RWPE2 (cell line): Measurements from ENCODE around the gene UBE2R2.
A peak's percentile ranks its signal among the peaks of the same experiment; 100 is the strongest.
"Not testable (repeated sequence)": the region's sequence is repeated elsewhere in the genome, so short reads cannot be mapped to it uniquely, and the experiment has no call there.

ENCODE experiments used
- ATAC-seq: fragments of 200-7000 bp; cut with Tn5 transposase; 3 replicates; pipeline ENCODE4 v1.9.1; 2021; ENCODE audit warnings: low read depth
- DNase-seq: peaks from one replicate; pipeline ENCODE4 v3.0.0-alpha.2; 2020; ENCODE audit warnings: low spot score
- H3K27ac ChIP-seq: fragments of 450-650 bp; 2 replicates; pipeline ENCODE4 v1.5.1; 2017; ENCODE audit warnings: mild to moderate bottlenecking; ENCODE audit not compliant: poor library complexity, severe bottlenecking
- H3K27me3 ChIP-seq: fragments of 250-450 bp; sonication (Bioruptor Pico); 2 replicates; pipeline ENCODE4 v1.5.1; 2021; ENCODE audit warnings: mild to moderate bottlenecking, moderate library complexity; ENCODE audit not compliant: insufficient read depth, poor library complexity, severe bottlenecking
- H3K36me3 ChIP-seq: fragments of 250-450 bp; sonication (Bioruptor Pico); 2 replicates; pipeline ENCODE4 v1.5.1; 2020; ENCODE audit warnings: low read depth, mild to moderate bottlenecking, moderate library complexity
- H3K4me1 ChIP-seq: fragments of 250-450 bp; sonication (Bioruptor Pico); 2 replicates; pipeline ENCODE4 v1.5.1; 2021; ENCODE audit warnings: mild to moderate bottlenecking, moderate library complexity; ENCODE audit not compliant: insufficient read depth, poor library complexity, severe bottlenecking
- H3K4me3 ChIP-seq: fragments of 250-450 bp; sonication (Bioruptor Pico); 2 replicates; pipeline ENCODE4 v1.5.1; 2021; ENCODE audit warnings: mild to moderate bottlenecking, moderate library complexity; ENCODE audit not compliant: severe bottlenecking
- H3K9me3 ChIP-seq: fragments of 250-450 bp; sonication (Bioruptor Pico); 2 replicates; pipeline ENCODE4 v1.5.1; 2021; ENCODE audit warnings: mild to moderate bottlenecking, moderate library complexity; ENCODE audit not compliant: severe bottlenecking
- TF ChIP-seq, protein P1 (sequence below): fragments of 450-650 bp; IDR thresholded peaks from one replicate; pipeline ENCODE4 v1.5.1; 2017; ENCODE audit warnings: mild to moderate bottlenecking, moderate library complexity; ENCODE audit not compliant: poor library complexity, severe bottlenecking

The UBE2R2 gene

DNA sequence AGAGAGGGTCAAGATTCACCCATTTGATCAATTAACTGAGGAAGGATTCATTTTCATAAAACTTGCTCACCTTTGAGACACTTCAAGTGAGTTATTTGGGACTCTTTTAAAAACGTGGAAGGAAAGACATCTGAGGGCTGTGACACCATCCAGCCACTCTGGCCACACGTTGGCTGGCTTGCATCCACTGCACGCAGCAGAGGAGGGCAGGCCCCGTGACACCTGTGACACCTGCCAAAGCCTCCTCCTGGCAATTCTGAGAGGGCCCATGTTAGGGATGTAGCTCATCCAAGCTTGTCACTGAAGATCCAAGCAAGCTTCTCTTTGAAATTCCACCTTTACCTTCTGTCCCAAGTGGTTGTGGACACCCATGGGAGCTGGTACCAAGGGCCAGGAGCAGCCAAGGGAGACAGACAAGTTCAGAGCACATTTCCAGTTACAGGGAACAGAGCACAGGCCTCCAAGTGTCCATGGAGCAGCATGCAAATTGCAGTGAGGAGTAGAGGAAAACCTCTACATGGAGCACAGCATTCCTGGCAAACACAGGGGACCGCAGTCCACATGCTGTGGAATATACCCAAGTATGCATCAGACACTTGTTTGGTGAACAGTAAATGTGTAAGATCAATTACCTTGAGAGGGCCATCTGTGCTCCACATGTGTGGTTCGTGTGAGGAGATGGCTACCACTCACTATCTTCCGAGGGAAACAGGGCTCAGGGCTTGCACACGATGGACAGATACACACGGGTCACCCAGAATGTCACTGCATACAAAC, 16.8 kb upstream of the UBE2R2 start:
- Histone ChIP-seq H3K4me3 (no peak overlapping the region), H3K36me3 (peaks cover 14% of the 10 kb centered on the region), H3K9me3 (no peaks in the 10 kb centered on the region), H3K4me1 (peaks cover under 1% of the 10 kb centered on the region), H3K27me3 (no peaks in the 10 kb centered on the region), H3K27ac (peak overlapping the region; percentile 17)
- TF ChIP-seq, protein P1, sequence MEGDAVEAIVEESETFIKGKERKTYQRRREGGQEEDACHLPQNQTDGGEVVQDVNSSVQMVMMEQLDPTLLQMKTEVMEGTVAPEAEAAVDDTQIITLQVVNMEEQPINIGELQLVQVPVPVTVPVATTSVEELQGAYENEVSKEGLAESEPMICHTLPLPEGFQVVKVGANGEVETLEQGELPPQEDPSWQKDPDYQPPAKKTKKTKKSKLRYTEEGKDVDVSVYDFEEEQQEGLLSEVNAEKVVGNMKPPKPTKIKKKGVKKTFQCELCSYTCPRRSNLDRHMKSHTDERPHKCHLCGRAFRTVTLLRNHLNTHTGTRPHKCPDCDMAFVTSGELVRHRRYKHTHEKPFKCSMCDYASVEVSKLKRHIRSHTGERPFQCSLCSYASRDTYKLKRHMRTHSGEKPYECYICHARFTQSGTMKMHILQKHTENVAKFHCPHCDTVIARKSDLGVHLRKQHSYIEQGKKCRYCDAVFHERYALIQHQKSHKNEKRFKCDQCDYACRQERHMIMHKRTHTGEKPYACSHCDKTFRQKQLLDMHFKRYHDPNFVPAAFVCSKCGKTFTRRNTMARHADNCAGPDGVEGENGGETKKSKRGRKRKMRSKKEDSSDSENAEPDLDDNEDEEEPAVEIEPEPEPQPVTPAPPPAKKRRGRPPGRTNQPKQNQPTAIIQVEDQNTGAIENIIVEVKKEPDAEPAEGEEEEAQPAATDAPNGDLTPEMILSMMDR, result no peak
- ATAC-seq (no peak), DNase-seq (no peak)

DNA sequence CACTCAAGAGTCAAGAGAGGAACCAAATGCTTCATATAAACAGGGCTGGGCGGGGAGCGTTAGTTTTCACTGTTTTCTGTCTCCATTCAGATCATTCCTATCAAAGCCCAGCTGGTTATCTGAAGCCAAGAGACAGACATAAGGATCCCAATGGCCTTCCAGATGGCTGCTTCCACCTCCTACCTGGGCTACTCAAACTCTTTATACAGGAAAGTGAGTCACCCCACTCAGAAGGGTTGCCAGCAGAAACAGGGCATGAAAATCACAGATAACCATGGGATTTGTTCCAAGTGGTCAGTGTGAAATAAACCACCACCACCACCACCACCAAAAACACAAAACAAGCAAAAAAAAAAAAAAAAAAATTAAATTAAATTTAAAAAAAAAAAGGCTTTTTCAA, 16.1 kb upstream of the UBE2R2 start:
- TF ChIP-seq, protein P1, result no peak
- H3K36me3 ChIP-seq, result peaks cover 14% of the 10 kb centered on the region
- peak overlapping the region; percentile 17 for H3K27ac ChIP-seq
- peak; percentile 59 for ATAC-seq
- no peak overlapping the region for H3K4me3 ChIP-seq
- H3K27me3 ChIP-seq, result no peaks in the 10 kb centered on the region
- H3K9me3 ChIP-seq, result no peaks in the 10 kb centered on the region
- DNase-seq, result no peak
- no peaks in the 10 kb centered on the region for H3K4me1 ChIP-seq

DNA sequence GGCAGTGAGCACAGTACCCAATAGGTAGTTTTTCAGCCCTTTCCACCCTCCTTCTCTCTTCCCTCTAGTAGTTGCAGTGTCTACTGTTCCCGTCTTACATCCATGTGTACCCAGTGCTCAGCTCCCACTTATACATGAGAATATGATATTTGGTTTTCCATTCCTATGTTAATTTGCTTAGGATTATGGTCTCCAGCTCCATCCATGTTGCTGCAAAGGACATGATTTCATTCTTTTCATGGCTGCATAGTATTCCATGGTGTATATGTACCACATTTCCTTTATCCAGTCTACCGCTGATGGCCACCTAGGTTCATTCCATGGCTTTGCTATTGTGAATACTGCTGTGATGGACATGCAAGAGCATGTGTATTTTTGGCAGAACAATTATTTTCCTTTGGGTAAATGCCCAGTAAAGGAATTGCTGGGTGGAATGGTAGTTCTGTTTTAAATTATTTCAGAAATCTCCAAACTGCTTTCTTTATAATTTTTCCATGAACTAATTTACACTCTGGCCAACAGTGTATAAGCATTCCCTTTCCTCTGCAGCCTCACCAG, 14.9 kb upstream of the UBE2R2 start:
- not testable (repeated sequence) for H3K4me3 ChIP-seq, DNase-seq, H3K4me1 ChIP-seq, H3K9me3 ChIP-seq, ATAC-seq, H3K27ac ChIP-seq, H3K27me3 ChIP-seq, H3K36me3 ChIP-seq

DNA sequence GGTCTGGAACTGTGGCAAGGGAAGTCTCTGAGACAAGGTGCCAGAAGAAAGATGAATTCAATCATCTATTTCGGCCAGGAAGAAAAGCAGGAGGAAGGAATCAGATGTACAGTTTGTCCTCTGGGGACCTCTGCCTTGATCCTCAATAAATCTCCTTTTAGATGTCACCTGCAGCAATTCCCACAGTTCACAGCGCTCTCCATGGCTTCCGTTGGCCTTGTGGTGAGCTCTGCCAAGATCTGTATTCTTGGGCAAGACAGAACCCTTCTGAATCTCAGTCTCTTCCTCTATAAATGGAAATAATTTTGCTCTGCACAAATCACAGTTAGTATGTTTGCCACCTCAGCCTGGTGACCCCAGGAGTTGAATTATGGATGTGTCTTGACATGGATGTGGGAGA, 12.8 kb upstream of the UBE2R2 start:
- not testable (repeated sequence) for H3K27me3 ChIP-seq, H3K9me3 ChIP-seq, H3K36me3 ChIP-seq, H3K4me1 ChIP-seq, DNase-seq, ATAC-seq, H3K4me3 ChIP-seq, H3K27ac ChIP-seq

DNA sequence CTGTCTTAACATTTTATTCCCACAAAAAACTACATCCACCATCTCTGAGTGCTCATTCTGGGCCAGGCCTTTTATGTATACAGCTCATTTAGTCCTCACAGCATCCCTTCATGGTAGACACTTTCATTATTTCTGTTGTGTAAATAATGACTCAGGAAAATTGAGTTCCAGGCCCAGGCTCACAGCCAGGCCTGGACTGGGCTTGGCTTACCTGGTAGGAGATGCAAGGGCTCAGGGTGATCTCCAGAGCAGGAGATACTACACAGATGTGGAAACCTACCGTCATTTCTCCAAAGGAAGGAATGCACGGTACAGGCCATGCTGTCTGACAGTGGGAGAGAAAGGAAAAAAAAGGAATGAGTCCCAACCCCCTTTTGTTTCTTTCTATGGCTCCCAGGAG, 9.8 kb upstream of the UBE2R2 start:
- not testable (repeated sequence) for H3K9me3 ChIP-seq, H3K36me3 ChIP-seq, H3K4me1 ChIP-seq, DNase-seq, H3K27me3 ChIP-seq, H3K4me3 ChIP-seq
- peak; percentile 92 for ATAC-seq
- H3K27ac ChIP-seq, result peak overlapping the region; percentile 34

DNA sequence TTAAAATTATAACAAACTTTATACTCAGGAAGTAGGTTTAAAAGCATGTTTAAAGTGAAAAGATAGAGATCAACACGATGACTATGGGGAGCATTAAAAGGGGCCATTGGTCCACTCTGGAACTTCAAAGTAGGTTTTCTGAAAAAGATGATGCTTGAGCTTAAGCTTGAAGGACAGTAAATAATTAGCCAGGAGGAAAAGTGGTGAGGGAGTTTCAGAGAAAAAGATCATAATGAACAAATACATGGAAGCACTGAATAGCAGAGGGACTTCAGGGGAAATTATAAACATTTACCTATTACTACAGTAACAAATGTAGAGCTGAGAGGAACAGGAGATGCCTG, 8.0 kb upstream of the UBE2R2 start:
- DNase-seq, H3K4me3 ChIP-seq, H3K27ac ChIP-seq, H3K36me3 ChIP-seq, H3K27me3 ChIP-seq, H3K9me3 ChIP-seq, H3K4me1 ChIP-seq, ATAC-seq: not testable (repeated sequence)

DNA sequence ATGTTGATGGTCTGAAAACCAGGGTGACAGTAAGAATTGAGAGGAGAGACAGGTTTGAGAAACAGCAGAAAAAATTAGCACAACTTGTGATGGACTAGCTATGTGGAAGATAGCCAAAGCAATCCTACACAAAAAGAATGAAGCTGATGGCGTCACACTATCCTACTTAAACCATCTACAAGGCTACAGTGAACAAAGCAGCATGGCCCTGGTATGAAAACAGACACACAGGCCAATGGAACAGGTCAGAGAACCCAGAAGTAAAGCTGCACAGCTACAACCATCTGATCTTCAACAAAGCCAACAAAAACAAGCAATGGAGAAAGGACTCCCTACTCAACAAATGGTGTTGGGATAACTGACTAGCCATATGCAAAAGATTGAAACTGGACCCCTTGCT, 7.5 kb upstream of the UBE2R2 start:
- no peak overlapping the region for H3K4me3 ChIP-seq
- no peak overlapping the region for H3K27ac ChIP-seq
- no peaks in the 10 kb centered on the region for H3K9me3 ChIP-seq
- ATAC-seq, result no peak
- H3K36me3 ChIP-seq, result no peaks in the 10 kb centered on the region
- no peaks in the 10 kb centered on the region for H3K27me3 ChIP-seq
- TF ChIP-seq, protein P1, result no peak
- DNase-seq, result no peak
- H3K4me1 ChIP-seq, result peaks cover 12% of the 10 kb centered on the region
